Adrenal gland (tissue), 12 donors: ENCODE data around the gene FAM131C. TPM values are rescaled to one million over a fixed set of nuclear protein-coding genes. Genes with fewer than 3 reads are reported as not detected.

Experiments
- DNase-seq, 7 donors: peaks; one replicate each; pipeline ENCODE4 v3.0.0-alpha.2; 2019 to 2020
- H3K27ac ChIP-seq, 5 donors: fragments of 200-600 bp; sonication (generic) in 4 of 5; 1 replicate in 3 of 5; 2 replicates in 2 of 5; pipeline versions ENCODE4 v1.5.1 to v1.8.0; 2016 to 2020; ENCODE audit warnings: mild to moderate bottlenecking in 1 of 5
- H3K27me3 ChIP-seq: fragments of 200-600 bp; 2 replicates; pipeline ENCODE4 v1.8.0; 2021
- H3K36me3 ChIP-seq, 2 donors: fragments of 200-600 bp; replicated peaks in 1 of 2; 1 replicate in 1 of 2; 2 replicates in 1 of 2; pipeline versions ENCODE4 v1.5.1 to v1.8.0; 2018 to 2022
- H3K4me1 ChIP-seq, 2 donors: fragments of 200-600 bp; replicated peaks in 1 of 2; 1 replicate in 1 of 2; 2 replicates in 1 of 2; pipeline versions ENCODE4 v1.5.1 to v1.8.0; 2018 to 2021
- H3K4me3 ChIP-seq, 4 donors: fragments of 200-600 bp; sonication (generic) in 3 of 4; one replicate each; pipeline ENCODE4 v1.5.1; 2016 to 2018
- H3K9me3 ChIP-seq, 3 donors: fragments of 200-600 bp; sonication (generic) in 1 of 3; replicated peaks in 1 of 3; 1 replicate in 2 of 3; 2 replicates in 1 of 3; pipeline versions ENCODE4 v1.5.1 to v1.8.0; 2016 to 2021
- POLR2A ChIP-seq, 2 donors: fragments of 450-650 bp; IDR thresholded peaks; one replicate each; pipeline ENCODE4 v1.6.1; 2017; ENCODE audit warnings: antibody characterized with exemption in 2 of 2, mild to moderate bottlenecking in 2 of 2, moderate library complexity in 1 of 2
- WGBS, 4 donors: extraction: QIAGEN DNeasy Blood & Tissue Kit in 2 of 4; methylation state at CpG; one replicate each; pipeline versions ENCODE4 v1.1.5 to v1.1.7; 2013 to 2017; 5-methylcytosine and 5-hydroxymethylcytosine counted together
- intact Hi-C, 2 donors: fragments of 100-400 bp; cut with DNase I; formaldehyde crosslinking; loops; one replicate each; pipeline versions ENCODE4 v1.14.1 to v1.15.0; 2022 to 2023
- polyA plus RNA-seq, 3 donors: library from polyadenylated mRNA; stranded (reverse); fragments of 200-250 nt in 2 of 3; fragments of 350-450 nt in 1 of 3; fragmentation: Illumina TruSeq in 1 of 3; extraction: RNeasy Lipid Tissue Mini Kit (QIAGEN cat#74804) in 1 of 3; gene quantifications; one replicate each; pipeline ENCODE4 v1.2.3, GENCODE V29; 2013 to 2014
- total RNA-seq, 9 donors: library from RNA; depleted of rRNA in 4 of 9; stranded (reverse); fragments of >200 nt in 4 of 9; fragments of 120-200 nt in 1 of 9; fragmentation: NEBNext Ultra II Directional in 1 of 9; extraction: Animal tissue kit (Norgen Biotek cat#: 25700) in 1 of 9; gene quantifications; one replicate each; pipeline versions ENCODE4 v1.1.0 to v1.2.4, GENCODE V29; 2013 to 2023
- TF ChIP-seq, protein P1 (sequence below), 6 experiments: fragments of 450-650 bp in 4 of 6; fragments of 200-600 bp in 2 of 6; sonication (generic) in 1 of 6; IDR thresholded peaks; 1 replicate in 5 of 6; 2 replicates in 1 of 6; pipeline versions ENCODE4 v1.5.1 to v1.8.0; 2016 to 2021; ENCODE audit warnings: antibody characterized with exemption in 6 of 6, mild to moderate bottlenecking in 2 of 6, moderate library complexity in 1 of 6
- donor health status: healthy with polysubstance abuse.
- donor health status: Bipolar disorder and iron deficiency.
- donor health status: DM: yes; HTN: yes; CAD: no.
- donor health status: DM: no; HTN: no; CAD: no.
- donor health status: DM: no; HTN: no; CAD: no.
- donor health status: DM: yes; HTN: yes; CAD: no.

Gene FAM131C
- total and polyA plus RNA-seq, 12 donors, result 3.0 to 12.0 (median 4.9) TPM

GRCh38 chr1:16094453-16095158 lies 21.2 kb upstream of the FAM131C start:
- no peaks in the 10 kb centered on the region for H3K9me3 ChIP-seq
- intact Hi-C loops, result no loop called here
- no peaks in the 10 kb centered on the region for H3K4me1 ChIP-seq
- TF ChIP-seq POLR2A (IDR thresholded peaks at IDR 0.05), result no peak
- TF ChIP-seq, protein P1, sequence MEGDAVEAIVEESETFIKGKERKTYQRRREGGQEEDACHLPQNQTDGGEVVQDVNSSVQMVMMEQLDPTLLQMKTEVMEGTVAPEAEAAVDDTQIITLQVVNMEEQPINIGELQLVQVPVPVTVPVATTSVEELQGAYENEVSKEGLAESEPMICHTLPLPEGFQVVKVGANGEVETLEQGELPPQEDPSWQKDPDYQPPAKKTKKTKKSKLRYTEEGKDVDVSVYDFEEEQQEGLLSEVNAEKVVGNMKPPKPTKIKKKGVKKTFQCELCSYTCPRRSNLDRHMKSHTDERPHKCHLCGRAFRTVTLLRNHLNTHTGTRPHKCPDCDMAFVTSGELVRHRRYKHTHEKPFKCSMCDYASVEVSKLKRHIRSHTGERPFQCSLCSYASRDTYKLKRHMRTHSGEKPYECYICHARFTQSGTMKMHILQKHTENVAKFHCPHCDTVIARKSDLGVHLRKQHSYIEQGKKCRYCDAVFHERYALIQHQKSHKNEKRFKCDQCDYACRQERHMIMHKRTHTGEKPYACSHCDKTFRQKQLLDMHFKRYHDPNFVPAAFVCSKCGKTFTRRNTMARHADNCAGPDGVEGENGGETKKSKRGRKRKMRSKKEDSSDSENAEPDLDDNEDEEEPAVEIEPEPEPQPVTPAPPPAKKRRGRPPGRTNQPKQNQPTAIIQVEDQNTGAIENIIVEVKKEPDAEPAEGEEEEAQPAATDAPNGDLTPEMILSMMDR (IDR thresholded peaks at IDR 0.05), result no peak
- H3K36me3 ChIP-seq, result no peaks in the 10 kb centered on the region
- no peak overlapping the region for H3K4me3 ChIP-seq
- no peak overlapping the region for H3K27ac ChIP-seq
- no peaks in the 10 kb centered on the region for H3K27me3 ChIP-seq
- DNase-seq, result no peak
- whole genome bisulfite sequencing, 4 donors, result 91 to 96% (median 93%) methylated on average over 20 to 21 of the region's 21 CpGs

- H3K27ac ChIP-seq, result no peak overlapping the region
- intact Hi-C loops, result no loop called here
- H3K4me3 ChIP-seq, result no peak overlapping the region
- TF ChIP-seq, protein P1 (IDR thresholded peaks at IDR 0.05), result no peak
- no peak for TF ChIP-seq POLR2A (IDR thresholded peaks at IDR 0.05)
- no peak for DNase-seq
- no peaks in the 10 kb centered on the region for H3K4me1 ChIP-seq
- no peaks in the 10 kb centered on the region for H3K9me3 ChIP-seq
- no peaks in the 10 kb centered on the region for H3K27me3 ChIP-seq
- H3K36me3 ChIP-seq, result no peaks in the 10 kb centered on the region
- 70 to 81% (median 77%) methylated on average over 9 of the region's 9 CpGs for WGBS, 4 donors
Observed at GRCh38 chr1:16093611-16094010, 20.2 kb upstream of the FAM131C start.

DNA sequence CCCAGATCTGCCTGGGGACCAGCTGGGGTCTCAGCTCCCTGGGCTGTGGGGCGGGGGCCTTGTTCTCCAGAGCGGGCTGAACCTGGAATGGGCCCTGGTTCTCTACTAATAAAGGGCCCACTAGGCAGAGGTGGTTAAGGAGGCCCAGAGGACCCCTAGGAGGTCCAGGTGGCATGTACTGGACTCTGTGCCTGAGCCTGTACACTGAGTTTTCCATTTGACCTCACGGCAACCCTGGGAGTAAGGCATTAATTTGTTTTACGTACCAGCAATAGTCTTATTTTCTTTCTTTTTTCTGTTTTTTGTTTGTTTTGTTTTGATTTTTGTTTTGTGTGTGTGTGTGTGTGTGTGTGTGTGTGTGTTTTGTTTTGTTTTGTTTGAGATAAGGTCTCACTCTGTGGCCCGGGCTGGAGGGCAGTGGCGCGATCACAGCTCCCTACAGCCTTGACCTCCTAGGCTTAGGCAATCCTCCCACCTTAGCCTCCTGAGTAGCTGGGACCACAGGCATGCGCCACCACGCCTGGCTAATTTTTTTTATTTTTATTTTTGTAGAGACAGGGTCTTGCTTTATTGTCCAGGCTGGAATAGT lies 19.6 kb upstream of the FAM131C start:
- Histone ChIP-seq H3K27me3 (no peaks in the 10 kb centered on the region), H3K27ac (no peak overlapping the region), H3K4me1 (no peaks in the 10 kb centered on the region), H3K9me3 (no peaks in the 10 kb centered on the region), H3K36me3 (no peaks in the 10 kb centered on the region), H3K4me3 (no peak overlapping the region)
- 75 to 87% (median 82%) methylated on average over 7 to 9 of the region's 9 CpGs for WGBS, 4 donors
- TF ChIP-seq POLR2A (IDR thresholded peaks at IDR 0.05), result no peak
- TF ChIP-seq, protein P1 (IDR thresholded peaks at IDR 0.05), result no peak
- intact Hi-C loops, result no loop called here
- DNase-seq, result no peak

DNA sequence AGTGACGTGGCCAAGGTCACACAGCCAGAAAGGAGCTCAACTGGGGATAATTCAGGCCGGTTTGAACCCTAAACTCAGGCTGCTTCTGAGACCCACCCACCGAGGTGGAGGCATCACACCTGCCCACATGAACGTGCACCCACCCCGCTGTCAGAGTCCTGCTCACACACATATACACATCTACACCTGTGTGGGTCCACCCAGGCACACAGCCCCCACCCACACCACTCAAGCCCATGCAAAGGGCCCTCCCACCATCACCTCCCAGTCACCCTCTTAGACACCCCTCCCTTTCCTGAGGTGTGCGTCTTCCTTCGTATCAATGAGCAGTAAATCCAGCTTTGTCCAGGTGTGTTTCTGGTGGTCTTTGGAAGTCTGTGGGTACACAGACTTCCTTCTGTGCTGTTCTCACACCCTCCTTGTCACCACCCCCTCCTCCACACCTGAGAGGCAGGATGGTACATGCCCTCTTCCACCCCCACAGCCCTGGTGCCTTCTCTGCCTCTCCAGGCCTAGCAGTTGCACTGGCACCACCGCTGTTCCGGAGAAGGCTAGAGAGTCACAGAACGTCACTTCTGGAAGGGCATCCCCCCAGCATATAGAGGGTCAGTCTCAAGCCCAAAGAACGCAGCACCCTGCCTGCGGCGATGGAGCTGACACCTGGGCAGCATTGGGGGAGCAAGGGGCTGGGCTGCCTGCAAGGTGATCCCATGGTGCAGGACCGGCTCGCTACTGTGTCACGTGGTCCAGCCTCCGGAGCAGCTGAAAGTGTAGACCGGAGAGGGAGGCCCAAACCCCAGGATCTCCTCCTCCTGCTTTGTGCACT lies 18.9 kb upstream of the FAM131C start:
- Histone ChIP-seq H3K4me1 (no peaks in the 10 kb centered on the region), H3K27ac (no peak overlapping the region), H3K36me3 (no peaks in the 10 kb centered on the region), H3K27me3 (no peaks in the 10 kb centered on the region), H3K9me3 (no peaks in the 10 kb centered on the region), H3K4me3 (no peak overlapping the region)
- intact Hi-C loops, result no loop called here
- no peak for DNase-seq
- 83 to 91% (median 90%) methylated on average over 9 to 18 of the region's 18 CpGs for WGBS, 4 donors
- TF ChIP-seq, protein P1 (IDR thresholded peaks at IDR 0.05), result no peak
- TF ChIP-seq POLR2A (IDR thresholded peaks at IDR 0.05), result no peak
